Epidermal melanocyte (primary cell): ENCODE data around the gene FAHD1.
"Not testable (repeated sequence)": the region's sequence is repeated elsewhere in the genome, so short reads cannot be mapped to it uniquely, and the experiment has no call there.

Experiments
- DNase-seq: peaks from one replicate; pipeline ENCODE4 v3.0.0; 2011; ENCODE audit warnings: low spot score; ENCODE audit not compliant: insufficient read length

Gene FAHD1

GRCh38 chr16:1788708-1789100 lies 38.3 kb upstream of the FAHD1 start:
- DNase-seq = no peak

GRCh38 chr16:1789643-1790045 lies 37.4 kb upstream of the FAHD1 start:
- DNase-seq = no peak

DNA sequence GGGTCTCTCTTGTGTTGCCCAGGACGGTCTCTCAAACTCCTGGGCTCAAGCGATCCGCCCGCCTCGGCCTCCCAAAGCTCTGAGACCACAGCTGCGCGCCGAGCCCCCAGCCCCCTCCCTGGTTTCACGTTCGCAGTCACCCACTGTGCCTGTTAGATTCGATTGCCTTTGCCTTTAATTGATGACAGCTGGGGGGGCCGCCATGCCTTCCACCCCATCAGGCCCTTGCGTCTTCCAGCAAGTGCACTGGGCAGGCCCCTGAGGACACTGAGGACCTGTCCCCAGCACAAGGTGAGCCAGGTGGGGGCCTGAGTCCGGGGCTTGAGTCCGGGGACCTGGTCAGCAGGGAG lies 36.8 kb upstream of the FAHD1 start:
- no peak for DNase-seq

GRCh38 chr16:1790611-1791255 lies 36.3 kb upstream of the FAHD1 start:
- DNase-seq = no peak

- no peak for DNase-seq
Measured at GRCh38 chr16:1791256-1791942, 35.6 kb upstream of the FAHD1 start.

GRCh38 chr16:1791943-1792812 lies 34.8 kb upstream of the FAHD1 start:
- no peak for DNase-seq

- no peak for DNase-seq
Measured at GRCh38 chr16:1792836-1793577, 34.0 kb upstream of the FAHD1 start.

DNA sequence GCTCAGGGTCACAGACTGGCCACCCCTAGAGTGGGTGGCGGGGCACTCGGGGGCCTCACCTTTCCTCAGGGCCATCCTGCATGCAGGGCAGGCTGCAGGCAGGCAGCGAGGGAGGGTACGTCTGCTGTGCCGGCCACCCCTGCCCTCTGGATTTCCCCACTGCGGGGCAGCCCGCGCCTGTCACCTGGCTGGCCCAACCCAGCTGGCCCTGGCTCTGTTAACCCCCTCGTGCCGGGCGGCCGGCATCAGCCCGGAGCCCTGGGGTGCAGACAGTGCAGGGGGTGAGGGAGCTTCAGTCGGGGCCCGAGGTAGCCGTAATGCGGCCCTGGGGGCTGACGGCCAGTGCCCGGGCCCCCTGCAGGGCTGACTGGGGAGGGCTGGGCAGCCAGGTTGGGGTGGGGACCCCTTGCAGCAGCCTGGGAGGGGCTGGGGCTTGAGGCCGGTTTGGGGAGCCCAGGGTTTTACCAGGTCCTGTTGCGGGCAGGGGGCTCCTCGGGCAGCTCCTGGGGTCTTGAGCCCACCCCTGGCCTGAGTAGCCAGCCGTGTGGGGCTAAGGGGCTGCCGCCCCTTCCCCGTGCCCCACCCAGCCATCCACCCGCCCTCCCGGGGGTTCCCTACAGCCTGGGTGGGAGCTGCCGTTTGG lies 33.3 kb upstream of the FAHD1 start, which contains the start of gene IGFALS:
TSS of gene IGFALS (minus strand) at position 128 of the 643 bp plus-strand sequence. CDS start at position 75, 53 bp downstream.
- no peak for DNase-seq

DNA sequence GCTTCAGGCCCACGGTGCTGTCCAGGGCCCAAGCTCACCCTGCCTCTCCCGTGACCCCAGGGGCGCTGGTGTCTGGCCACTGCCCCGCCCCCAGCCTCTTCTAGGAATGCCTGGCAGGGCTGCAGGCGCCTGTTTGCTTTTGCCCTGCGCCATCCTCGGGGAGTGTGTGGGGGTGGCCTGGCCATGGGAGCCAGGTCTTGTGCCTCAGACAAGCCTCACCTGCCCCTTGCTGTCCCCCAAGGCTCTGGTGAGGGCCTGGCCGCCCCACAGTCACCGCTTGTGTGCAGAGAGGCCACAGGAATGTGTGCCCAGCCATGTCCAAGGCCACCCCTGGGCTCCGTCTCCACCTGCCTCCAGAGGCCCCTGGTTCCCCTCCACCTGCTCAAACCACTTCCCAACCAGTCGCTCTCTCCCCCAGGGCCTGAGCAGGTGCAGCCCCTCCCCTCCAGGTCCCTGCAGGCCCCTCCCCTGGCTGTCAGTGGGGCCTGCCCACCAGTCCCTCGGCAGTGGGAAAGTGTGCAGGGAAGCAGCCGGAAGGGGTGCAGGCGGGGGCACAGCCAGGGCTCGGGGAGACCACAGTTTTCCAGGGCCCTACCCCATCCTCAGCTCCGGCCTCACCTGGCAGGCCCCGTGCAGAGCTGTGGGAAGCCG lies 32.7 kb upstream of the FAHD1 start:
- DNase-seq = no peak

- no peak for DNase-seq
Measured at GRCh38 chr16:1794908-1795666, 31.9 kb upstream of the FAHD1 start.

- not testable (repeated sequence) for DNase-seq
Measured at GRCh38 chr16:1799263-1799662, 27.7 kb upstream of the FAHD1 start.

- no peak for DNase-seq
Measured at GRCh38 chr16:1800701-1801100, 26.3 kb upstream of the FAHD1 start.

GRCh38 chr16:1807626-1808025 lies 19.4 kb upstream of the FAHD1 start:
- no peak for DNase-seq

DNA sequence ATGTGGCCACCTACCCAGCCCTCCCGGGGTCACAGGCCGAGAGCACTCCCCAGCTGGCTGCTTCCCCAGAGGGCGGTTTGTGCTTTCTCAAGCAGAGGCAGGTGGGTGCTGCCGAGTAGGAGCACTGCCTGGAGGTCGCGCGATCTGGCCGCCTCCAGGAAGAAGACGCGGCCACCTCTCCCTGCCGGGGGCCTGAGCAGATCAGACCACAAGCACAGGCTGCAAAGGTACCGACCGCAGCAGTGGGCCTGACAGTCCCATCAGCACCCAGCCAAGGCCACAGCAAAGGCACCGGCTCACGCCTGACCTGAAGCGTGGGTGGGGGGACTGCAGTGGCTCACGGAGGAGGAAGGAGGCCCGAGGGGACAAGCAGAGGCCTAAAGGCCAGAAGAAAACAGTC lies 18.3 kb upstream of the FAHD1 start:
- no peak for DNase-seq

DNA sequence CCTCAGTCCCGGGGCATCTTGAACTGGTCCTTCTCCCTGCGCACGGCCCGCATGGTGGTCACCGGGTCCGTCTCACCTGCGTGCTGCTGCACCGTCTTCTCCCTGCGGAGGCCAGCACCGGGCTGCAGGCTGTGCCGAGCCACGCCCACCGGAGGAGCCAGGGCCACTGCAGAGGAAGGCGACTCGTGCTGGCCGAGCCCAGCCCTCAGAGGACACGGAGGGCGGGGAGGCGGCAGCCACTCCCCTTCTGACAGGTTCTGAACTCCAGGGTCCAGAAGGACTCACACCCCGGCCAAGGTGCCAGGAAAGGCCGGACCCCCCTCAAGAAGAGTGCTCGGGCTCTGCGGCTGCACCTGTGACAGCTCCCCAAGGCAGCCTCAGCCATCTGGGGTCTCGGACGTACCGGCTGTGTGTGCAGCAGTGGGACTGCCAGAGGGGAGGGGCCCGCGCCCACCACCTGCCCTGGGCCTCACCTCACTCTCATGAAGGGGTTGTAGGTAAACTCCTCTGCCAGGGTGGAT lies 17.7 kb upstream of the FAHD1 start:
- DNase-seq = no peak

GRCh38 chr16:1810106-1810505 lies 16.9 kb upstream of the FAHD1 start:
- no peak for DNase-seq

GRCh38 chr16:1810536-1810935 lies 16.5 kb upstream of the FAHD1 start:
- DNase-seq = no peak

DNA sequence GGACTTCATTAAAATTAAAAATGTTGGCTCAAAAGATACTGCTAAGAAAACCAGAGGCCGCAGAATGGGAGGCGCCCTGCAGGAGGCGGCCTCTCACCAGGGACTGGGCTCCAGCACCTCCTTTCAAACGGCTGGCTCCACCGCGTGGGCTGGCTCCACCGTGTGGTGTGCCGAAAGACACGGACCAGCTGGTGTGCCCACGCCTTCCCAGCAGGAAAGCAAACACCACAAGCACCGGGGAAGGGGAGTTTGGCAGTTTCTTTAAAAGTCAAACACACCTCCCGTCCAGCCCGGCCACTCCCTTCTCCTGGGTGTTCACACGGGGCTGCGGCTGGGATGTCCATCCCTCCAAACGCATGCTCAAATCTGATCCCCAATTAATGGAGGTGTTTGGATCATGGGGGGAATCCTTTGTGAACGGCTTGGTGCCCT lies 14.3 kb upstream of the FAHD1 start:
- DNase-seq = peak; percentile 53

- DNase-seq = no peak
Measured at GRCh38 chr16:1815461-1815860, 11.5 kb upstream of the FAHD1 start.
